H9 (cell line): ENCODE measurements around the gene ADGRD1. TPM values are rescaled to one million over a fixed set of nuclear protein-coding genes. Genes with fewer than 3 reads are reported as not detected.

ENCODE experiments used
- DNase-seq: peaks from one replicate; pipeline ENCODE4 v3.0.0-alpha.2; 2017
- H2AFZ ChIP-seq: one replicate; pipeline ENCODE4 v1.6.1; 2013; ENCODE audit warnings: mild to moderate bottlenecking, low read length, control low read depth, moderate library complexity
- H2AK5ac ChIP-seq: 2 replicates; pipeline ENCODE4 v1.6.1; 2013; ENCODE audit warnings: low read length, control low read depth, mixed read lengths; ENCODE audit not compliant: insufficient read length
- H2BK120ac ChIP-seq: one replicate; pipeline ENCODE4 v1.6.1; 2013; ENCODE audit warnings: low read depth, mild to moderate bottlenecking, low read length, control low read depth, inconsistent platforms; ENCODE audit not compliant: poor library complexity, severe bottlenecking
- H2BK12ac ChIP-seq: 2 replicates; pipeline ENCODE4 v1.6.1; 2013; ENCODE audit warnings: low read length, control low read depth, mixed read lengths, low read depth; ENCODE audit not compliant: insufficient read length
- H2BK15ac ChIP-seq: 2 replicates; pipeline ENCODE4 v1.6.1; 2013; ENCODE audit warnings: low read depth, low read length, control low read depth
- H2BK20ac ChIP-seq: one replicate; pipeline ENCODE4 v1.6.1; 2013; ENCODE audit warnings: low read depth, mild to moderate bottlenecking, low read length, control low read depth, inconsistent platforms; ENCODE audit not compliant: poor library complexity, severe bottlenecking
- H2BK5ac ChIP-seq: 2 replicates; pipeline ENCODE4 v1.6.1; 2013; ENCODE audit warnings: low read length, control low read depth, mixed read lengths; ENCODE audit not compliant: insufficient read length
- H3K14ac ChIP-seq: 2 replicates; pipeline ENCODE4 v1.6.1; 2013; ENCODE audit warnings: low read length, control low read depth; ENCODE audit not compliant: insufficient read depth
- H3K18ac ChIP-seq: 2 replicates; pipeline ENCODE4 v1.6.1; 2013; ENCODE audit warnings: low read depth, mild to moderate bottlenecking, mixed read lengths, low read length, control low read depth; ENCODE audit not compliant: insufficient read length
- H3K23ac ChIP-seq: 2 replicates; pipeline ENCODE4 v1.6.1; 2013; ENCODE audit warnings: low read length, control low read depth, mixed read lengths, low read depth; ENCODE audit not compliant: insufficient read length
- H3K23me2 ChIP-seq: 2 replicates; pipeline ENCODE4 v1.6.1; 2013; ENCODE audit warnings: low read depth, mild to moderate bottlenecking, mixed read lengths, low read length, control low read depth; ENCODE audit not compliant: insufficient read length, poor library complexity, severe bottlenecking
- H3K27ac ChIP-seq: 2 replicates; pipeline ENCODE4 v1.5.1; 2013; ENCODE audit warnings: low read length, control low read depth, mixed read lengths, low read depth; ENCODE audit not compliant: insufficient read length
- H3K27me3 ChIP-seq: 2 replicates; pipeline ENCODE4 v1.6.1; 2013; ENCODE audit warnings: low read length, control low read depth, inconsistent platforms; ENCODE audit not compliant: insufficient read depth
- H3K4ac ChIP-seq: 2 replicates; pipeline ENCODE4 v1.6.1; 2013; ENCODE audit warnings: low read depth, mild to moderate bottlenecking, control low read depth, inconsistent platforms, low read length, moderate library complexity
- H3K4me1 ChIP-seq: 2 replicates; pipeline ENCODE4 v1.6.1; 2013; ENCODE audit warnings: low read length, control low read depth, inconsistent platforms; ENCODE audit not compliant: insufficient read depth
- H3K4me2 ChIP-seq: 2 replicates; pipeline ENCODE4 v1.6.1; 2013; ENCODE audit warnings: low read length, control low read depth, mixed read lengths; ENCODE audit not compliant: insufficient read length, insufficient read depth
- H3K56ac ChIP-seq: 2 replicates; pipeline ENCODE4 v1.6.1; 2013; ENCODE audit warnings: low read depth, mild to moderate bottlenecking, mixed read lengths, low read length, control low read depth; ENCODE audit not compliant: insufficient read length
- H3K79me1 ChIP-seq: 2 replicates; pipeline ENCODE4 v1.6.1; 2013; ENCODE audit warnings: low read depth, mild to moderate bottlenecking, moderate library complexity, low read length, control low read depth, inconsistent platforms; ENCODE audit not compliant: insufficient read depth, poor library complexity, severe bottlenecking
- H3K79me2 ChIP-seq: 2 replicates; pipeline ENCODE4 v1.6.1; 2013; ENCODE audit warnings: low read length, control low read depth, inconsistent platforms; ENCODE audit not compliant: insufficient read depth
- H3K9ac ChIP-seq: 2 replicates; pipeline ENCODE4 v1.6.1; 2013; ENCODE audit warnings: low read length, control low read depth, mixed read lengths; ENCODE audit not compliant: insufficient read length; ENCODE audit errors: extremely low read depth
- H3K9me3 ChIP-seq: one replicate; pipeline ENCODE4 v1.6.1; 2013; ENCODE audit warnings: low read depth, low read length, inconsistent platforms; ENCODE audit not compliant: control insufficient read depth
- H3T11ph ChIP-seq: one replicate; pipeline ENCODE4 v1.6.1; 2013; ENCODE audit warnings: mild to moderate bottlenecking, low read length, control low read depth, inconsistent platforms
- H4K20me1 ChIP-seq: one replicate; pipeline ENCODE4 v1.6.1; 2013; ENCODE audit not compliant: control insufficient read depth, insufficient read length, insufficient read depth
- H4K5ac ChIP-seq: 2 replicates; pipeline ENCODE4 v1.6.1; 2013; ENCODE audit warnings: low read depth, mild to moderate bottlenecking, mixed read lengths, low read length, control low read depth; ENCODE audit not compliant: insufficient read length
- H4K8ac ChIP-seq: replicated peaks from 2 replicates; pipeline ENCODE4 v1.6.1; 2013; ENCODE audit warnings: low read length, control low read depth, mixed read lengths, low read depth; ENCODE audit not compliant: insufficient read length
- H4K91ac ChIP-seq: 2 replicates; pipeline ENCODE4 v1.6.1; 2013; ENCODE audit warnings: low read depth, mild to moderate bottlenecking, moderate library complexity, mixed read lengths, low read length, control low read depth; ENCODE audit not compliant: insufficient read length
- H3K27ac Mint-ChIP-seq, 3 experiments: 2 replicates in 2 of 3; 3 replicates in 1 of 3; pipeline ENCODE4 v1.8.0; 2020 to 2021; ENCODE audit warnings: mixed read lengths in 3 of 3, mild to moderate bottlenecking in 1 of 3, moderate library complexity in 1 of 3
- H3K27me3 Mint-ChIP-seq: 2 replicates; pipeline ENCODE4 v1.8.0; 2021; ENCODE audit warnings: low read depth, mild to moderate bottlenecking, moderate library complexity, mixed read lengths
- H3K36me3 Mint-ChIP-seq, 3 experiments: 2 replicates in 2 of 3; 3 replicates in 1 of 3; pipeline ENCODE4 v1.8.0; 2020 to 2021; ENCODE audit warnings: low read depth in 3 of 3, mixed read lengths in 3 of 3; ENCODE audit not compliant: insufficient read depth in 1 of 3
- H3K4me1 Mint-ChIP-seq, 2 experiments: 2 replicates each; pipeline ENCODE4 v1.8.0; 2020; ENCODE audit warnings: mixed read lengths in 2 of 2
- H3K4me3 Mint-ChIP-seq, 2 experiments: 2 replicates in 1 of 2; 3 replicates in 1 of 2; pipeline ENCODE4 v1.8.0; 2020 to 2021; ENCODE audit warnings: mild to moderate bottlenecking in 2 of 2, mixed read lengths in 2 of 2, moderate library complexity in 1 of 2
- H3K9me3 Mint-ChIP-seq, 2 experiments: 2 replicates in 1 of 2; 3 replicates in 1 of 2; pipeline ENCODE4 v1.8.0; 2020; ENCODE audit warnings: mild to moderate bottlenecking in 2 of 2, mixed read lengths in 2 of 2, moderate library complexity in 1 of 2
- CTCF ChIP-seq: fragments of 200-600 bp; sonication (generic); conservative IDR thresholded peaks from 3 replicates; pipeline ENCODE4 v1.8.0; 2021; ENCODE audit warnings: antibody characterized with exemption, mild to moderate bottlenecking
- WGBS: extraction: QIAGEN DNeasy Blood & Tissue Kit; methylation state at CpG from one replicate; pipeline ENCODE4 v1.1.7; 2013; ENCODE audit warnings: missing lambda C conversion rate, low lambda C conversion rate, mixed read lengths; ENCODE audit not compliant: insufficient read length; ENCODE audit errors: extremely low coverage; 5-methylcytosine and 5-hydroxymethylcytosine counted together
- total RNA-seq: library from RNA; stranded (reverse); gene quantifications from 2 replicates; pipeline ENCODE4 v1.2.1, GENCODE V29; 2021

Gene ADGRD1
- total RNA-seq, 1 experiment from 2014 or later = 0.52 TPM

GRCh38 chr12:130911193-130911592 is 42.5 kb upstream of the ADGRD1 start:
- peaks cover 26 to 40% of the 10 kb centered on the region in 2 experiments for H3K9me3 Mint-ChIP-seq
- no peak for DNase-seq
- H3K4me2 ChIP-seq = no peak overlapping the region
- H3K23me2 ChIP-seq = no peaks in the 10 kb centered on the region
- H3K79me1 ChIP-seq = no peaks in the 10 kb centered on the region
- no peaks in the 10 kb centered on the region for H3K4me1 ChIP-seq
- H2BK12ac ChIP-seq = no peak overlapping the region
- H3K14ac ChIP-seq = no peak overlapping the region
- H2AK5ac ChIP-seq = no peak overlapping the region
- no peak overlapping the region for H3K27ac ChIP-seq
- no peaks in the 10 kb centered on the region for H3K79me2 ChIP-seq
- no peak overlapping the region for H4K8ac ChIP-seq
- no peak overlapping the region for H3K9ac ChIP-seq
- H2BK5ac ChIP-seq = no peak overlapping the region
- no CpG with 5 or more reads among the region's 1 CpG for WGBS
- no peak overlapping the region for H3K18ac ChIP-seq
- no peak overlapping the region for H3T11ph ChIP-seq
- H3K4me1 Mint-ChIP-seq = peaks cover 2 to 3% of the 10 kb centered on the region in 2 experiments; a peak in 2 of 4 replicates
- H4K91ac ChIP-seq = no peak overlapping the region
- no peak overlapping the region for H3K27ac Mint-ChIP-seq
- no peak overlapping the region for H2BK15ac ChIP-seq
- H3K4me3 Mint-ChIP-seq = no peak overlapping the region
- H4K5ac ChIP-seq = no peak overlapping the region
- H3K56ac ChIP-seq = no peak overlapping the region
- no peaks in the 10 kb centered on the region for H3K27me3 ChIP-seq
- H3K9me3 ChIP-seq = no peaks in the 10 kb centered on the region
- peaks cover 4% of the 10 kb centered on the region for H3K27me3 Mint-ChIP-seq
- no peak overlapping the region for H3K4ac ChIP-seq
- no peaks in the 10 kb centered on the region for H4K20me1 ChIP-seq
- H3K23ac ChIP-seq = no peak overlapping the region
- H2BK20ac ChIP-seq = no peak overlapping the region
- H3K36me3 Mint-ChIP-seq = peaks cover 0 to 10% (median 4%) of the 10 kb centered on the region in 3 experiments; a peak in 3 of 7 replicates
- no peak for TF ChIP-seq CTCF
- H2AFZ ChIP-seq = no peak overlapping the region
- H2BK120ac ChIP-seq = no peak overlapping the region
